Measurements from ENCODE around the gene GPC3.

GPC3 gene

GRCh38 chrX:133969191-133969590 lies 16.2 kb downstream of the GPC3 start:
- H4K20me1 ChIP-seq (ENCODE audit: control insufficient read depth, insufficient read depth, low read depth, low read length) = no peaks in the 10 kb centered on the region
- no peak overlapping the region for H3K4me3 ChIP-seq (ENCODE audit: low read length)
- no peaks in the 10 kb centered on the region for H3K79me2 ChIP-seq (ENCODE audit: control insufficient read depth, low read length)
- no peak overlapping the region for H3K4me2 ChIP-seq (ENCODE audit: low read length)
- TF ChIP-seq CTCF (IDR thresholded peaks at IDR 0.05; ENCODE audit: low read depth, low read length, poor library complexity, severe bottlenecking) (no peak), EZH2phosphoT487 (IDR thresholded peaks at IDR 0.05; ENCODE audit: borderline replicate concordance, low read length) (no peak)
- no peaks in the 10 kb centered on the region for H3K9me3 ChIP-seq (ENCODE audit: control insufficient read depth, insufficient read depth, low read length)
- H3F3A ChIP-seq (ENCODE audit: control insufficient read depth, insufficient read depth) = no peaks in the 10 kb centered on the region
- H3K9me2 ChIP-seq (replicated peaks; ENCODE audit: control insufficient read depth, low read length) = no peaks in the 10 kb centered on the region
- no peaks in the 10 kb centered on the region for H3K4me1 ChIP-seq (ENCODE audit: control insufficient read depth, low read length)
- H3K27me3 ChIP-seq (ENCODE audit: control insufficient read depth, low read length) = no peaks in the 10 kb centered on the region
- no peaks in the 10 kb centered on the region for H3K36me3 ChIP-seq (ENCODE audit: control insufficient read depth, low read length)
- H3K27ac ChIP-seq (ENCODE audit: low read depth, low read length) = no peak overlapping the region

GRCh38 chrX:133968109-133968508 lies 17.3 kb downstream of the GPC3 start:
- Histone ChIP-seq H3K27me3 (ENCODE audit: control insufficient read depth, low read length) (no peaks in the 10 kb centered on the region), H3K79me2 (ENCODE audit: control insufficient read depth, low read length) (no peaks in the 10 kb centered on the region), H4K20me1 (ENCODE audit: control insufficient read depth, insufficient read depth, low read depth, low read length) (no peaks in the 10 kb centered on the region), H3K4me3 (ENCODE audit: low read length) (no peak overlapping the region), H3K4me2 (ENCODE audit: low read length) (no peak overlapping the region), H3K9me2 (replicated peaks; ENCODE audit: control insufficient read depth, low read length) (no peaks in the 10 kb centered on the region), H3F3A (ENCODE audit: control insufficient read depth, insufficient read depth) (no peaks in the 10 kb centered on the region), H3K9me3 (ENCODE audit: control insufficient read depth, insufficient read depth, low read length) (no peaks in the 10 kb centered on the region), H3K27ac (ENCODE audit: low read depth, low read length) (no peak overlapping the region), H3K36me3 (ENCODE audit: control insufficient read depth, low read length) (no peaks in the 10 kb centered on the region), H3K4me1 (ENCODE audit: control insufficient read depth, low read length) (no peaks in the 10 kb centered on the region)
- no peak for TF ChIP-seq EZH2phosphoT487 (IDR thresholded peaks at IDR 0.05; ENCODE audit: borderline replicate concordance, low read length)
- no peak for TF ChIP-seq CTCF (IDR thresholded peaks at IDR 0.05; ENCODE audit: low read depth, low read length, poor library complexity, severe bottlenecking)

- Histone ChIP-seq H3K4me2 (ENCODE audit: low read length) (no peak overlapping the region), H3F3A (ENCODE audit: control insufficient read depth, insufficient read depth) (no peaks in the 10 kb centered on the region), H3K79me2 (ENCODE audit: control insufficient read depth, low read length) (no peaks in the 10 kb centered on the region), H3K27ac (ENCODE audit: low read depth, low read length) (no peak overlapping the region), H3K9me2 (replicated peaks; ENCODE audit: control insufficient read depth, low read length) (no peaks in the 10 kb centered on the region), H3K4me3 (ENCODE audit: low read length) (no peak overlapping the region), H4K20me1 (ENCODE audit: control insufficient read depth, insufficient read depth, low read depth, low read length) (no peaks in the 10 kb centered on the region), H3K9me3 (ENCODE audit: control insufficient read depth, insufficient read depth, low read length) (no peaks in the 10 kb centered on the region), H3K36me3 (ENCODE audit: control insufficient read depth, low read length) (no peaks in the 10 kb centered on the region), H3K4me1 (ENCODE audit: control insufficient read depth, low read length) (no peaks in the 10 kb centered on the region), H3K27me3 (ENCODE audit: control insufficient read depth, low read length) (no peaks in the 10 kb centered on the region)
- TF ChIP-seq EZH2phosphoT487 (IDR thresholded peaks at IDR 0.05; ENCODE audit: borderline replicate concordance, low read length) = no peak
- TF ChIP-seq CTCF (IDR thresholded peaks at IDR 0.05; ENCODE audit: low read depth, low read length, poor library complexity, severe bottlenecking) = no peak
These were observed 19.2 kb downstream of the GPC3 start for GRCh38 chrX:133966199-133966598.

GRCh38 chrX:133965321-133965720 lies 20.1 kb downstream of the GPC3 start:
- H3K9me3 ChIP-seq (ENCODE audit: control insufficient read depth, insufficient read depth, low read length) = no peaks in the 10 kb centered on the region
- H3K9me2 ChIP-seq (replicated peaks; ENCODE audit: control insufficient read depth, low read length) = no peaks in the 10 kb centered on the region
- H3K4me2 ChIP-seq (ENCODE audit: low read length) = no peak overlapping the region
- H3K27ac ChIP-seq (ENCODE audit: low read depth, low read length) = no peak overlapping the region
- no peaks in the 10 kb centered on the region for H3K36me3 ChIP-seq (ENCODE audit: control insufficient read depth, low read length)
- H3K4me3 ChIP-seq (ENCODE audit: low read length) = no peak overlapping the region
- H4K20me1 ChIP-seq (ENCODE audit: control insufficient read depth, insufficient read depth, low read depth, low read length) = no peaks in the 10 kb centered on the region
- no peak for TF ChIP-seq CTCF (IDR thresholded peaks at IDR 0.05; ENCODE audit: low read depth, low read length, poor library complexity, severe bottlenecking)
- no peak for TF ChIP-seq EZH2phosphoT487 (IDR thresholded peaks at IDR 0.05; ENCODE audit: borderline replicate concordance, low read length)
- no peaks in the 10 kb centered on the region for H3F3A ChIP-seq (ENCODE audit: control insufficient read depth, insufficient read depth)
- no peaks in the 10 kb centered on the region for H3K4me1 ChIP-seq (ENCODE audit: control insufficient read depth, low read length)
- no peaks in the 10 kb centered on the region for H3K27me3 ChIP-seq (ENCODE audit: control insufficient read depth, low read length)
- H3K79me2 ChIP-seq (ENCODE audit: control insufficient read depth, low read length) = no peaks in the 10 kb centered on the region

Data from DOHH2 (cell line).